ENCODE data around the gene SERGEF.

GRCh38 chr11:17906436-17906835 is 106.4 kb downstream of the SERGEF start:
- TF ChIP-seq CTCF (IDR thresholded peaks at IDR 0.05; ENCODE audit: insufficient read depth, low read length, poor library complexity, severe bottlenecking) (no peak), EZH2phosphoT487 (conservative IDR thresholded peaks at IDR 0.05; ENCODE audit: low read length) (no peak)
